Hepatocyte (in vitro differentiated cells): ENCODE results near the gene GUCY1A2.

ENCODE experiments used
- CTCF ChIP-seq: fragments of 200-600 bp; sonication (generic); IDR thresholded peaks from 2 replicates; pipeline ENCODE4 v1.5.1; 2016; ENCODE audit warnings: antibody characterized with exemption, mild to moderate bottlenecking; ENCODE audit not compliant: poor library complexity
- EZH2 ChIP-seq: fragments of 200-600 bp; sonication (generic); IDR thresholded peaks from 2 replicates; pipeline ENCODE4 v1.6.1; 2016; ENCODE audit warnings: antibody characterized with exemption, mild to moderate bottlenecking, borderline replicate concordance
- EZH2phosphoT487 ChIP-seq: fragments of 200-600 bp; sonication (generic); IDR thresholded peaks from one replicate; pipeline ENCODE4 v1.6.1; 2018; ENCODE audit warnings: antibody characterized with exemption, mild to moderate bottlenecking, low read depth, moderate library complexity; ENCODE audit not compliant: unreplicated experiment, severe bottlenecking

DNA sequence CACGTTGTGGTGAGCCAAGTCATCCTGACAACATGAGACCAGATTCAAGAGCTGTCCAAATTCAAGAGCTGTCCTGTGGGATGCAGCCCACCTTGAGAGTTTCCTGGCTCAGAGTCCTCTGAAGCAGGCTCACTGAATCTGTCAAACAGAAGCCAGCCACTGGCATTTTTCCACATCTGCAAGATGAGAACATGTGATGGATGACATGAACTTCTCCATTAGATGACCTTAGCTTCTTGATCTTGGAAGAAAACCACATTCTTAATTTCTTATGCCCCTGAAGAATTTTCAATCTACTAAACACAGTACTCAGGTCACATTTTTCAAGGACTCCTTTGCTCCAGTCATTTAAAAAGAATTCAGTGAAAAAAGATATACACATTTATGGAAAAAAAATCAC lies 291.0 kb downstream of the GUCY1A2 start:
- TF ChIP-seq CTCF = no peak
- TF ChIP-seq EZH2 = no peak
- no peak for TF ChIP-seq EZH2phosphoT487
